HCT116 (cell line): Measurements from ENCODE around the gene ZFR. TPM values are rescaled to one million over a fixed set of nuclear protein-coding genes. Genes with fewer than 3 reads are reported as not detected.

ENCODE experiments used
- ATAC-seq: fragments of 200-7000 bp; cut with Tn5 transposase; 2 replicates; pipeline ENCODE4 v1.9.1; 2020; ENCODE audit warnings: mild to moderate bottlenecking, moderate library complexity
- BruUV-seq: library from RNA; stranded (reverse); fragments of 400-500 nt; replicated peaks from 2 replicates; lab custom pipeline; 2021; lab: Mats Ljungman, UMichigan
- CTCF ChIA-PET: fragments of 300-600 bp; sonication (Branson Sonifier 250); formaldehyde crosslinking; loops from one replicate; lab custom pipeline; 2021; ENCODE audit warnings: antibody characterized with exemption; lab: Charles Lee
- POLR2A ChIA-PET: fragments of 300-600, 350-600 bp; sonication (Branson Sonifier 250); formaldehyde crosslinking; loops from one replicate; lab custom pipeline; 2021; ENCODE audit warnings: antibody characterized with exemption; lab: Charles Lee
- RAD21 ChIA-PET, 2 experiments: fragments of 300-600 bp; sonication (Branson Sonifier 250); formaldehyde crosslinking; loops; one replicate each; lab custom pipeline; 2023; ENCODE audit warnings: low total read pairs in 2 of 2; ENCODE audit not compliant: uncharacterized antibody in 2 of 2, unreplicated experiment in 2 of 2, low non-redundant PET in 1 of 2; lab: Charles Lee
- DNase-seq: peaks from one replicate; pipeline ENCODE4 v3.0.0-alpha.2; 2010; ENCODE audit warnings: low read depth, low spot score
- H2AFZ ChIP-seq: fragments of 200-600 bp; shearing (Covaris generic), sonication (generic); 2 replicates; pipeline ENCODE4 v1.6.1; 2017; ENCODE audit warnings: low read depth, mixed run types, mixed read lengths, antibody characterized with exemption, low read length; ENCODE audit not compliant: poor library complexity, severe bottlenecking
- H3K27ac ChIP-seq: 2 replicates; pipeline ENCODE4 v1.5.1; 2012; ENCODE audit warnings: low read depth, low read length
- H3K27me3 ChIP-seq: fragments of 200-600 bp; sonication (generic); 2 replicates; pipeline ENCODE4 v1.6.1; 2016; ENCODE audit warnings: mixed run types, low read length, mixed read lengths; ENCODE audit not compliant: insufficient read depth
- H3K36me3 ChIP-seq, 2 experiments: fragments of 200-500 bp in 1 of 2; fragments of 200-600 bp in 1 of 2; sonication (Bioruptor generic) in 1 of 2; sonication (generic) in 1 of 2; 2 replicates each; pipeline versions ENCODE4 v1.5.1 to v1.6.1; 2014 to 2016; ENCODE audit warnings: low read length in 2 of 2, inconsistent platforms in 1 of 2, mixed read lengths in 1 of 2, mixed run types in 1 of 2; ENCODE audit not compliant: insufficient read depth in 2 of 2, control insufficient read depth in 1 of 2
- H3K4me1 ChIP-seq, 2 experiments: fragments of 200-600 bp in 1 of 2; sonication (generic) in 1 of 2; 2 replicates each; pipeline versions ENCODE4 v1.5.1 to v1.6.1; 2012 to 2017; ENCODE audit warnings: low read length in 2 of 2, inconsistent platforms in 1 of 2, mild to moderate bottlenecking in 1 of 2, mixed read lengths in 1 of 2, mixed run types in 1 of 2, moderate library complexity in 1 of 2; ENCODE audit not compliant: insufficient read depth in 2 of 2, control insufficient read depth in 1 of 2
- H3K4me2 ChIP-seq: fragments of 200-600 bp; sonication (generic); 2 replicates; pipeline ENCODE4 v1.6.1; 2017; ENCODE audit warnings: mixed run types, low read length, mixed read lengths
- H3K4me3 ChIP-seq, 2 experiments: fragments of 200-600 bp in 1 of 2; sonication (generic) in 1 of 2; replicated peaks in 1 of 2; 2 replicates each; pipeline ENCODE4 v1.5.1; 2011 to 2016; ENCODE audit warnings: low read length in 2 of 2, control low read depth in 1 of 2, low read depth in 1 of 2, mild to moderate bottlenecking in 1 of 2, mixed read lengths in 1 of 2, mixed run types in 1 of 2
- H3K79me2 ChIP-seq: fragments of 200-600 bp; sonication (generic); 2 replicates; pipeline ENCODE4 v1.6.1; 2017; ENCODE audit warnings: mild to moderate bottlenecking, mixed run types, low read length, moderate library complexity, mixed read lengths; ENCODE audit not compliant: insufficient read depth
- H3K9ac ChIP-seq: fragments of 200-600 bp; sonication (generic); 2 replicates; pipeline ENCODE4 v1.6.1; 2016; ENCODE audit warnings: low read length, mixed read lengths
- H3K9me2 ChIP-seq: fragments of 200-600 bp; sonication (generic), shearing (Covaris generic); 2 replicates; pipeline ENCODE4 v1.6.1; 2017; ENCODE audit warnings: mixed run types, mild to moderate bottlenecking, moderate library complexity; ENCODE audit not compliant: insufficient read depth
- H3K9me3 ChIP-seq, 2 experiments: fragments of 200-500 bp in 1 of 2; fragments of 200-600 bp in 1 of 2; sonication (Bioruptor generic) in 1 of 2; sonication (generic) in 1 of 2; 2 replicates each; pipeline ENCODE4 v1.6.1; 2014 to 2017; ENCODE audit warnings: low read length in 2 of 2, mixed read lengths in 2 of 2, inconsistent platforms in 1 of 2, low read depth in 1 of 2, mild to moderate bottlenecking in 1 of 2, mixed run types in 1 of 2, moderate library complexity in 1 of 2; ENCODE audit not compliant: control insufficient read depth in 1 of 2, insufficient read depth in 1 of 2
- H4K20me1 ChIP-seq: fragments of 200-600 bp; sonication (generic), shearing (Covaris generic); 2 replicates; pipeline ENCODE4 v1.6.1; 2017; ENCODE audit warnings: mixed run types, mild to moderate bottlenecking, moderate library complexity; ENCODE audit not compliant: insufficient read depth
- ATF3 ChIP-seq: IDR thresholded peaks from 2 replicates; pipeline ENCODE4 v1.6.1; 2012
- CBX3 ChIP-seq: IDR thresholded peaks from 2 replicates; pipeline ENCODE4 v1.6.1; 2012; ENCODE audit warnings: low read depth
- CTCF ChIP-seq, 3 experiments: fragments of 200-600 bp in 1 of 3; sonication (generic) in 1 of 3; IDR thresholded peaks in 2 of 3; conservative IDR thresholded peaks in 1 of 3; 2 replicates each; pipeline ENCODE4 v1.5.1; 2012 to 2017; ENCODE audit warnings: low read depth in 2 of 3, low read length in 2 of 3, antibody characterized with exemption in 1 of 3, borderline replicate concordance in 1 of 3, control low read depth in 1 of 3, mild to moderate bottlenecking in 1 of 3, mixed read lengths in 1 of 3, mixed run types in 1 of 3, moderate library complexity in 1 of 3; ENCODE audit not compliant: insufficient read depth in 1 of 3
- SIN3A ChIP-seq: IDR thresholded peaks from 2 replicates; pipeline ENCODE4 v1.6.1; 2012; ENCODE audit warnings: low read depth
- SP1 ChIP-seq: IDR thresholded peaks from 2 replicates; pipeline ENCODE4 v1.6.1; 2012; ENCODE audit warnings: low read depth
- intact Hi-C: fragments of 100-400 bp; cut with micrococcal nuclease; formaldehyde crosslinking; loops from 2 replicates; pipeline ENCODE4 v1.10.0; 2022
- total RNA-seq: library from RNA; stranded (reverse); gene quantifications from one replicate; pipeline ENCODE4 v1.2.1, GENCODE V29; 2021; ENCODE audit not compliant: unreplicated experiment

Gene ZFR
- total RNA-seq, 1 experiment from 2014 or later = 65.7 TPM

GRCh38 chr5:32445287-32445758, 783 bp upstream of the ZFR start:
- DNase-seq (no peak), ATAC-seq (no peak)
- Histone ChIP-seq H3K9me2 (no peaks in the 10 kb centered on the region), H3K4me3 (no peak overlapping the region), H3K36me3 (0 out of 4 replicates have a peak, but pooled peaks cover 0 to 5% of the 10 kb centered on the region in 2 experiments), H3K4me2 (no peak overlapping the region), H3K9me3 (no peaks in the 10 kb centered on the region), H4K20me1 (peaks cover 8% of the 10 kb centered on the region; the same call in 1 of the 2 replicates), H3K27me3 (no peaks in the 10 kb centered on the region; the same call in 1 of the 2 replicates), H3K27ac (no peak overlapping the region), H3K79me2 (peaks cover 34% of the 10 kb centered on the region), H3K4me1 (peaks cover 9 to 17% of the 10 kb centered on the region in 2 experiments; a peak in 3 of 4 replicates), H3K9ac (no peak overlapping the region), H2AFZ (no peak overlapping the region)
- TF ChIP-seq ATF3 (no peak), SP1 (no peak), SIN3A (no peak), CBX3 (no peak), CTCF (IDR thresholded peaks at IDR 0.05 in 2 of 3, conservative IDR thresholded peaks at IDR 0.05 in 1 of 3; ENCODE audit: borderline replicate concordance in 1 of 3, insufficient read depth in 1 of 3, low read depth in 2 of 3, low read length in 2 of 3) (no peak)
- CTCF ChIA-PET = no interaction called here
- no TSS peak for BruUV-seq
- intact Hi-C loops = no loop called here
- RAD21 ChIA-PET = no interaction called here
- POLR2A ChIA-PET = no interaction called here
